K562 (cell line): ENCODE measurements around the gene LIMD2. TPM values are rescaled to one million over a fixed set of nuclear protein-coding genes. Genes with fewer than 3 reads are reported as not detected.

Experiments
- ATAC-seq: fragments of 200-7000 bp; cut with Tn5 transposase; 3 replicates; pipeline ENCODE4 v1.9.1; 2020; ENCODE audit warnings: moderate library complexity
- Bru-seq: library from RNA; stranded (reverse); fragments of 400-500 nt; gene quantifications from one replicate; lab custom pipeline; 2021; lab: Mats Ljungman, UMichigan
- BruChase-seq, 2 experiments: library from RNA; stranded (reverse); fragments of 400-500 nt; gene quantifications; one replicate each; lab custom pipeline; 2021; lab: Mats Ljungman, UMichigan
- BruUV-seq: library from RNA; stranded (reverse); fragments of 400-500 nt; replicated peaks from 2 replicates; lab custom pipeline; 2021; lab: Mats Ljungman, UMichigan
- CTCF ChIA-PET: fragments of 300-600 bp; formaldehyde crosslinking; extraction: SDS; loops from one replicate; lab custom pipeline; 2021; ENCODE audit warnings: low intra/inter-chr PET ratio; lab: Yijun Ruan, JAX
- POLR2A ChIA-PET: fragments of 300-600, 350-650 bp; sonication (Branson Sonifier 250); formaldehyde crosslinking; extraction: SDS; loops from one replicate; lab custom pipeline; 2021; ENCODE audit warnings: antibody characterized with exemption, inconsistent platforms; lab: Yijun Ruan, JAX
- DNase-seq, 4 experiments: peaks; one replicate each; pipeline versions ENCODE4 v3.0.0 to v3.0.0-alpha.2; 2011 to 2018; ENCODE audit warnings: low spot score in 3 of 4, mixed read lengths in 3 of 4; ENCODE audit errors: extremely low read depth in 1 of 4
- FAIRE-seq: peaks from 2 replicates; lab custom pipeline; 2011; peaks lifted over from hg19 to GRCh38; lab: Jason Lieb, UNC
- H2AFZ ChIP-seq: 2 replicates; pipeline ENCODE4 v1.6.0; 2011; ENCODE audit warnings: low read depth, low read length, control low read depth, inconsistent platforms
- H3K27ac ChIP-seq: fragments of 200-600 bp; 3 replicates; pipeline ENCODE4 v1.8.0; 2011; ENCODE audit warnings: low read depth, mild to moderate bottlenecking, control low read depth, inconsistent platforms, low read length, moderate library complexity, mixed read lengths; ENCODE audit errors: extremely low read depth
- H3K27me3 ChIP-seq, 2 experiments: fragments of 300-600 bp in 1 of 2; 2 replicates in 1 of 2; 3 replicates in 1 of 2; pipeline versions ENCODE4 v1.6.0 to v1.8.0; 2011; ENCODE audit warnings: inconsistent platforms in 2 of 2, low read length in 2 of 2, mild to moderate bottlenecking in 1 of 2, mixed read lengths in 1 of 2, moderate library complexity in 1 of 2; ENCODE audit not compliant: control insufficient read depth in 2 of 2, insufficient read depth in 2 of 2
- H3K36me3 ChIP-seq: fragments of 300-600 bp; 3 replicates; pipeline ENCODE4 v1.8.0; 2011; ENCODE audit warnings: mild to moderate bottlenecking, low read length, inconsistent platforms; ENCODE audit not compliant: control insufficient read depth, insufficient read depth
- H3K4me1 ChIP-seq, 2 experiments: fragments of 200-600 bp in 1 of 2; replicated peaks in 1 of 2; 2 replicates in 1 of 2; 3 replicates in 1 of 2; pipeline versions ENCODE4 v1.5.1 to v1.8.0; 2011; ENCODE audit warnings: inconsistent platforms in 2 of 2, low read length in 2 of 2, mild to moderate bottlenecking in 1 of 2, mixed read lengths in 1 of 2, moderate library complexity in 1 of 2; ENCODE audit not compliant: control insufficient read depth in 2 of 2, insufficient read depth in 2 of 2
- H3K4me2 ChIP-seq: 2 replicates; pipeline ENCODE4 v1.6.1; 2011; ENCODE audit warnings: low read length, control low read depth, inconsistent platforms, mixed read lengths; ENCODE audit not compliant: insufficient read depth
- H3K4me3 ChIP-seq: fragments of 200-600 bp; sonication (generic), shearing (Covaris generic); 2 replicates; pipeline ENCODE4 v1.5.1; 2016; ENCODE audit warnings: control low read depth, inconsistent platforms
- H3K79me2 ChIP-seq: fragments of 200-600 bp; 3 replicates; pipeline ENCODE4 v1.8.0; 2011; ENCODE audit warnings: low read length, inconsistent platforms; ENCODE audit not compliant: control insufficient read depth, insufficient read depth
- H3K9ac ChIP-seq, 2 experiments: 2 replicates each; pipeline versions ENCODE4 v1.6.0 to v1.6.1; 2011; ENCODE audit warnings: low read depth in 2 of 2, low read length in 2 of 2, control low read depth in 1 of 2, inconsistent platforms in 1 of 2, mild to moderate bottlenecking in 1 of 2, mixed read lengths in 1 of 2; ENCODE audit not compliant: insufficient read depth in 1 of 2
- H3K9me1 ChIP-seq: one replicate; pipeline ENCODE4 v1.6.0; 2011; ENCODE audit warnings: inconsistent platforms, mild to moderate bottlenecking, low read length, moderate library complexity; ENCODE audit not compliant: control insufficient read depth, insufficient read depth
- H3K9me3 ChIP-seq: replicated peaks from 2 replicates; pipeline ENCODE4 v1.5.1; 2011; ENCODE audit warnings: low read depth, low read length, inconsistent platforms; ENCODE audit not compliant: control insufficient read depth, insufficient read depth
- H4K20me1 ChIP-seq: replicated peaks from 2 replicates; pipeline ENCODE4 v1.6.1; 2011; ENCODE audit warnings: low read length, inconsistent platforms, mixed read lengths; ENCODE audit not compliant: control insufficient read depth, insufficient read depth
- ATF6 ChIP-seq: sonication (generic); formaldehyde crosslinking; IDR thresholded peaks from 2 replicates; pipeline ENCODE4 v1.4.0; 2020; ENCODE audit warnings: mild to moderate bottlenecking, missing genetic modification reagents
- ETS1 ChIP-seq: conservative IDR thresholded peaks from 2 replicates; pipeline ENCODE4 v1.6.1; 2011; ENCODE audit warnings: low read depth, mild to moderate bottlenecking, low read length; ENCODE audit not compliant: control insufficient read depth
- HNRNPL ChIP-seq: fragments of 200-400 bp; formaldehyde crosslinking; IDR thresholded peaks from 2 replicates; pipeline ENCODE4 v1.6.1; 2017; ENCODE audit warnings: low read depth, mild to moderate bottlenecking, low read length
- MAZ ChIP-seq, 2 experiments: fragments of 450-650 bp in 1 of 2; sonication (generic) in 1 of 2; formaldehyde crosslinking; IDR thresholded peaks in 1 of 2; conservative IDR thresholded peaks in 1 of 2; 2 replicates each; pipeline versions ENCODE4 v1.4.0 to v1.5.0; 2020; ENCODE audit warnings: mild to moderate bottlenecking in 1 of 2, missing genetic modification reagents in 1 of 2
- NEUROD1 ChIP-seq: fragments of 150-350 bp; IDR thresholded peaks from 2 replicates; pipeline ENCODE4 v1.6.1; 2014; ENCODE audit warnings: borderline replicate concordance, low read length, low read depth; ENCODE audit not compliant: partially characterized antibody
- NFIX ChIP-seq: fragments of 250-450 bp; sonication (Bioruptor Pico); IDR thresholded peaks from 2 replicates; pipeline ENCODE4 v1.4.0; 2020; ENCODE audit warnings: low read depth, mild to moderate bottlenecking, moderate library complexity
- RBM14 ChIP-seq: fragments of 200-400 bp; formaldehyde crosslinking; IDR thresholded peaks from 2 replicates; pipeline ENCODE4 v1.6.1; 2018; ENCODE audit warnings: low read depth, mild to moderate bottlenecking, low read length, moderate library complexity, borderline replicate concordance; ENCODE audit not compliant: insufficient read depth
- SAP30 ChIP-seq: fragments of 200-600 bp; sonication (generic); IDR thresholded peaks from 2 replicates; pipeline ENCODE4 v1.6.1; 2012; ENCODE audit warnings: borderline replicate concordance, low read depth, mild to moderate bottlenecking, moderate library complexity, low read length, control low read depth, inconsistent platforms; ENCODE audit not compliant: insufficient read depth, poor library complexity, severe bottlenecking
- SOX6 ChIP-seq: fragments of 450-650 bp; IDR thresholded peaks from 2 replicates; pipeline ENCODE4 v1.6.1; 2014; ENCODE audit warnings: mild to moderate bottlenecking
- ZNF212 ChIP-seq: fragments of 450-650 bp; formaldehyde crosslinking; IDR thresholded peaks from 2 replicates; pipeline ENCODE4 v1.4.0; 2020; ENCODE audit warnings: mild to moderate bottlenecking
- ZNF3 ChIP-seq: fragments of 250-450 bp; sonication (Bioruptor Pico); IDR thresholded peaks from 2 replicates; pipeline ENCODE4 v1.5.0; 2021; ENCODE audit warnings: mild to moderate bottlenecking, moderate library complexity
- WGBS: fragments of 100-300 bp; shearing (Covaris generic); methylation state at CpG from one replicate; pipeline ENCODE4 v1.1.6; 2016; ENCODE audit warnings: low coverage, mixed read lengths; ENCODE audit not compliant: insufficient coverage; ENCODE audit errors: missing lambda C conversion rate; 5-methylcytosine and 5-hydroxymethylcytosine counted together
- in situ Hi-C: fragments of 300-500 bp; cut with MboI; formaldehyde crosslinking; loops from 4 replicates; pipeline ENCODE4 v1.15.0; 2018; ENCODE audit warnings: inconsistent platforms, mixed read lengths
- intact Hi-C: fragments of 100-400 bp; cut with micrococcal nuclease; formaldehyde crosslinking; loops from 2 replicates; pipeline ENCODE4 v1.14.2; 2022
- long read RNA-seq, 3 experiments: library from polyadenylated mRNA in 2 of 3; library from RNA in 1 of 3; unstranded in 2 of 3; stranded (forward) in 1 of 3; transcript quantifications; one replicate each; pipeline ENCODE4 v2.0.0, GENCODE V29; 2019 to 2022
- polyA minus RNA-seq, 3 experiments: library from RNA; depleted of rRNA, polyadenylated mRNA; stranded (reverse); fragments of >200 nt; gene quantifications; 2 replicates each; pipeline ENCODE4 v1.2.3, GENCODE V29; 2011
- polyA plus RNA-seq, 8 experiments: library from polyadenylated mRNA; depleted of rRNA in 4 of 8; stranded (reverse) in 5 of 8; unstranded in 3 of 8; fragments of >200 nt; fragmentation: Nextera tagmentation in 2 of 8; fragmentation: Illumina TruSeq in 1 of 8; extraction: Ambion mirVana in 2 of 8; extraction: Trizol in 1 of 8; gene quantifications; 2 replicates each; pipeline versions ENCODE4 v1.2.1 to v1.2.3, GENCODE V29; 2011 to 2014; ENCODE audit warnings: inconsistent platforms in 1 of 8, missing spikeins in 1 of 8
- total RNA-seq, 7 experiments: library from RNA; depleted of rRNA in 6 of 7; stranded (reverse); fragments of >200 nt in 6 of 7; fragmentation: Illumina TruSeq in 2 of 7; extraction: Trizol in 2 of 7; gene quantifications; 2 replicates each; pipeline versions ENCODE4 v1.2.1 to v1.2.3, GENCODE V29; 2011 to 2021; ENCODE audit warnings: low replicate concordance in 1 of 7

LIMD2 gene
- total RNA-seq (2011; cell fraction: chromatin; rRNA removed; ENCODE audit: low replicate concordance) = 3.2 and 10.4 TPM in 2 replicates
- total RNA-seq (2011; cell fraction: nucleolus; rRNA removed) = 9.2 and 10.3 TPM in 2 replicates
- 4.0 and 4.8 TPM in 2 replicates for total RNA-seq (2011; cell fraction: nucleoplasm; rRNA removed)
- total RNA-seq (2014; rRNA removed) (7.6 and 8.7 TPM in 2 replicates), total RNA-seq (2014; rRNA removed; fragmentation: Illumina TruSeq; extraction: Trizol) (0.70 and 0.76 TPM in 2 replicates), total RNA-seq (2015; rRNA removed; fragmentation: Illumina TruSeq; extraction: Trizol) (2.1 and 2.7 TPM in 2 replicates), total RNA-seq (2021) (8.7 and 11.2 TPM in 2 replicates), polyA plus RNA-seq (2011; rRNA removed) (5.6 and 5.8 TPM in 2 replicates), polyA plus RNA-seq (2014; fragmentation: Illumina TruSeq; extraction: Trizol) (2.8 and 4.9 TPM in 2 replicates), polyA plus RNA-seq (2014; fragmentation: Nextera tagmentation; extraction: Ambion mirVana) (under 1 TPM; 0.07 to 0.18 TPM), polyA plus RNA-seq (2014; rRNA removed) (8.7 and 11.1 TPM in 2 replicates), polyA minus RNA-seq (2011; rRNA and poly(A)+ RNA removed) (0.88 and 0.93 TPM in 2 replicates), Bru-seq, nascent RNA (percentile 45 among the genes with signal in this experiment), BruChase-seq, experiment 1, labeled RNA remaining after a 2-hour chase (percentile 34 among the genes with signal in this experiment), BruChase-seq, experiment 2, labeled RNA remaining after a 6-hour chase (percentile 37 among the genes with signal in this experiment)
- polyA plus RNA-seq (2011; cell fraction: cytosol; rRNA removed) = 4.3 and 9.2 TPM in 2 replicates
- 13.6 and 28.0 TPM in 2 replicates for polyA plus RNA-seq (2011; cell fraction: nucleus; rRNA removed)
- polyA plus RNA-seq (2012) = 4.9 and 8.0 TPM in 2 replicates
- polyA minus RNA-seq (2011; cell fraction: cytosol; rRNA and poly(A)+ RNA removed) = 5.2 and 7.3 TPM in 2 replicates
- polyA minus RNA-seq (2011; cell fraction: nucleus; rRNA and poly(A)+ RNA removed) = 5.6 and 7.0 TPM in 2 replicates
- long read RNA-seq, experiment 1, transcript LIMD2-201 (5 exons, 3,193 nt) = major isoform, 9 of 17 reads
- long read RNA-seq, experiment 1, partial matches to known transcripts = 1 of 17 reads
- long read RNA-seq, experiment 1, other reads (novel, unspliced or antisense) = 5 of 17 reads
- long read RNA-seq, experiment 2, partial matches to known transcripts = 1 of 8 reads
- long read RNA-seq, experiment 2, other reads (novel, unspliced or antisense) = 4 of 8 reads
- long read RNA-seq, experiment 3, partial matches to known transcripts = 0 of 3 reads
- long read RNA-seq, experiment 3, other reads (novel, unspliced or antisense) = 2 of 3 reads

DNA sequence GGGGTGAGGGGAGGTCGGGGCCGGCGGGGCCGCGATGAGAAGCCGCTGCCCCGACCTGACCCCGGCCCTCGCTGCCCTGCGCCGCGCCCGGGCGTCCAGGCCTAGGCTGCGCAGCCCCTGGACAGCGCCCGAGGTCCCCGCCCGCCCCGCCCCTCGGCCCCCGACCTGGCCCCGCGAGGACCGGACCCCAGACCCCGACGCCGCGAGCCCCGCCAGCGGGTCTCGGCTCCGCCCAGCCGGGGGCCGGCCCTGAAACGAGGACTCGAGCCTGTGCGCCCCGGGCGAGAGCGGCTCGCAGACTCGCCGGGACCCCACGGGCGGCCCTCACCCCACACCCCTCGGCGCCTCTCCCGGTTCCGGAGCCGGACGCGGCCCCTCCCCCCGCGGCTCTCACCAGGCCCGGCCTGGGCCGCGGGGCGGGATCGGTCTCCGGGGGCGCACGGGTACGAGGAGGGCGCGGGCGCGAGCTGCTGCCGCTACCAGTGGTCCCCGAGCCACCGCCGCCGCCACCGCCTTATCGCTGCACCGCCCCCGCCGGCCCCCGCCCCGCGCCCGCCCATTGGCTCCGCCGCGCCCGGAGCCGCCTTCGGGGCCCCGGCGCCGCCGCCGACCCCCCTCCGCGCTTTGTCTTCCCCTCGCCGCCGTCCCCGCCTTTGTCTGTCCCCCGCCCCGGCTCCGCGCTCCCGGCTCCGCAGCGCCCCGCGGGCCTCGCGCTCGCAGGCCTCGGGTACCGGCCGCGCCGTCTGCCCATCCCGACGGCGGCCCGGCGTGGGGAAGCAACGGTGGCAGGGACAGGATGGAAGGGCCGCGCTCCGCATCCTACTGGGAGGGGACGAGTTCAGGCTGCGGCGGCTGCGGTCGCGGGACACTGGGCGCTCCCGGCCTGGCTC, at the start of gene LIMD2:
Gene LIMD2 (minus strand): TSS at position 488 of the 890 bp plus-strand sequence. CDS start 827 bp downstream, outside the sequence.
- WGBS = 2% methylated on average over 21 of the region's 133 CpGs
- Histone ChIP-seq H3K79me2 (no peaks in the 10 kb centered on the region), H3K36me3 (no peaks in the 10 kb centered on the region; the same call in 2 of the 3 replicates), H2AFZ (peak within 1 kb of the TSS; percentile 58; the same call in 1 of the 2 replicates), H3K27me3 (no peaks in the 10 kb centered on the region), H3K4me3 (peak within 1 kb of the TSS; percentile 51), H3K27ac (no peak within 1 kb of the TSS), H3K9ac (peak within 1 kb of the TSS; percentile 41 to 89; a peak in 3 of 4 replicates), H3K4me2 (peak within 1 kb of the TSS; percentile 55), H3K4me1 (peaks cover 0 to 47% of the 10 kb centered on the region in 2 experiments; a peak in 2 of 5 replicates), H4K20me1 (no peaks in the 10 kb centered on the region), H3K9me1 (no peaks in the 10 kb centered on the region), H3K9me3 (no peaks in the 10 kb centered on the region)
- DNase-seq = peak; percentile 62 to 97 (median 89)
- ChIA-PET CTCF (no interaction called here), POLR2A (no interaction called here)
- intact Hi-C loops = loop anchor here (5.0 to 10.0 kb wide), 3 partner anchors 78 to 273 kb away; partner anchors contain the start of gene MAP3K3
- ATAC-seq = peak; percentile 37
- FAIRE-seq = no peak
- BruUV-seq = no TSS peak
- in situ Hi-C loops = no loop called here
- TF ChIP-seq ZNF212 (CRISPR knock-in tag) = no peak
- TF ChIP-seq SOX6 = no peak
- no peak for TF ChIP-seq NFIX (CRISPR knock-in tag)
- TF ChIP-seq HNRNPL = 0 out of 2 replicates have a peak, but pooled peaks have one; percentile 27
- TF ChIP-seq ZNF3 (CRISPR knock-in tag) = no peak
- no peak for TF ChIP-seq ATF6 (CRISPR knock-in tag)
- no peak for TF ChIP-seq SAP30
- TF ChIP-seq NEUROD1 = no peak
- TF ChIP-seq ETS1 = peak; percentile 53; the same call in 1 of the 2 replicates
- TF ChIP-seq RBM14 = no peak
- TF ChIP-seq MAZ (CRISPR knock-in tag; conservative IDR thresholded peaks at IDR 0.05 in 1 of 2, IDR thresholded peaks at IDR 0.05 in 1 of 2) = no peak
